CD4-positive, alpha-beta memory T cell (primary cell): ENCODE results near the gene TSPAN12. TPM values are rescaled to one million over a fixed set of nuclear protein-coding genes. Genes with fewer than 3 reads are reported as not detected.

Experiments
- CTCF ChIA-PET: fragments of 350-600 bp; sonication (Branson Sonifier 250); formaldehyde crosslinking; loops from one replicate; lab custom pipeline; 2021; ENCODE audit warnings: inconsistent platforms; ENCODE audit not compliant: partially characterized antibody; lab: Charles Lee
- POLR2A ChIA-PET: fragments of 350-600 bp; sonication (Branson Sonifier 250); formaldehyde crosslinking; loops from one replicate; lab custom pipeline; 2021; ENCODE audit not compliant: partially characterized antibody; lab: Charles Lee
- DNase-seq, 5 donors: peaks; one replicate each; pipeline versions ENCODE4 v3.0.0 to v3.0.0-alpha.2; 2020 to 2022; ENCODE audit warnings: mixed read lengths in 1 of 5
- H3K27ac ChIP-seq: one replicate; pipeline ENCODE4 v1.7.0; 2013; ENCODE audit warnings: low read depth, low read length
- H3K27me3 ChIP-seq: 2 replicates; pipeline ENCODE4 v1.7.0; 2013; ENCODE audit warnings: mild to moderate bottlenecking, low read length, moderate library complexity; ENCODE audit not compliant: insufficient read depth
- H3K36me3 ChIP-seq: 2 replicates; pipeline ENCODE4 v1.7.0; 2013; ENCODE audit warnings: mild to moderate bottlenecking, low read length, moderate library complexity; ENCODE audit not compliant: insufficient read depth
- H3K4me1 ChIP-seq: 2 replicates; pipeline ENCODE4 v1.7.0; 2013; ENCODE audit warnings: mild to moderate bottlenecking, low read length, moderate library complexity; ENCODE audit not compliant: insufficient read depth
- H3K4me3 ChIP-seq, 2 donors: one replicate each; pipeline ENCODE4 v1.7.0; 2013; ENCODE audit warnings: low read length in 2 of 2, mild to moderate bottlenecking in 1 of 2
- H3K9me3 ChIP-seq, 2 donors: one replicate each; pipeline ENCODE4 v1.7.0; 2013; ENCODE audit warnings: low read length in 2 of 2, control low read depth in 1 of 2; ENCODE audit not compliant: control insufficient read depth in 1 of 2
- H3K27ac Mint-ChIP-seq, 7 donors: one replicate each; pipeline ENCODE4 v1.8.0; 2020 to 2021; ENCODE audit warnings: mixed read lengths in 7 of 7, mild to moderate bottlenecking in 6 of 7, inconsistent platforms in 3 of 7, moderate library complexity in 3 of 7
- H3K27me3 Mint-ChIP-seq, 2 donors: one replicate each; pipeline ENCODE4 v1.8.0; 2020 to 2021; ENCODE audit warnings: mixed read lengths in 2 of 2
- H3K36me3 Mint-ChIP-seq, 2 donors: one replicate each; pipeline ENCODE4 v1.8.0; 2020 to 2021; ENCODE audit warnings: mixed read lengths in 2 of 2, inconsistent platforms in 1 of 2, mild to moderate bottlenecking in 1 of 2
- H3K4me1 Mint-ChIP-seq, 4 donors: one replicate each; pipeline ENCODE4 v1.8.0; 2020 to 2021; ENCODE audit warnings: mixed read lengths in 4 of 4, mild to moderate bottlenecking in 1 of 4
- H3K4me3 Mint-ChIP-seq, 8 donors: one replicate each; pipeline ENCODE4 v1.8.0; 2020 to 2021; ENCODE audit warnings: mixed read lengths in 8 of 8, mild to moderate bottlenecking in 7 of 8, moderate library complexity in 6 of 8, inconsistent platforms in 3 of 8
- H3K9me3 Mint-ChIP-seq, 8 donors: one replicate each; pipeline ENCODE4 v1.8.0; 2020 to 2021; ENCODE audit warnings: mixed read lengths in 8 of 8, mild to moderate bottlenecking in 5 of 8, inconsistent platforms in 3 of 8, moderate library complexity in 1 of 8
- intact Hi-C: fragments of 100-400 bp; cut with micrococcal nuclease; formaldehyde crosslinking; loops from one replicate; pipeline ENCODE4 v1.15.1; 2023
- polyA plus RNA-seq, 2 donors: library from polyadenylated mRNA; unstranded; fragments of 300-500 nt; fragmentation: Illumina TruSeq; gene quantifications; one replicate each; pipeline ENCODE4 v1.2.3, GENCODE V29; 2021
- total RNA-seq, 2 experiments: library from RNA; stranded (reverse); gene quantifications; one replicate each; pipeline ENCODE4 v1.2.3, GENCODE V29; 2021

TSPAN12 gene
- total and polyA plus RNA-seq, 4 experiments from 2014 or later = not detected

DNA sequence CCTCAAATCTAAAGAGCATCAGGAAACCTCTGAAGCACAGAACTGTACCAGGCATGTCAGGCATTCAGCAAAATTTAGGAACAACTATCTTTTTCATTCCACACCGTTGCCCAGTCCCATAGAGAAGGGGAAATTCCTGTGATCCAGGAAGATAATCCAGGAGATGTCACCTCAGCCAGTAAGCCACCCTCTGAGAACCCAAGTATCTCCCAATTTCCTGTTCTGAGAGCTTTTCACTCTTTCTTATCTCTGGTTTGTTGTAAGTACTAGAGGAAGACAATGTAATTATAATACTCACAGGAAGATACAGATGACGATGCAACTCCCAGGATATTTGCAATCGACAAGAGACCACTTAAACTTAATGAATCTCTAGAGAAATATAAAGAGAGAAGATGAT lies 97.1 kb downstream of the TSPAN12 start:
- Mint-ChIP-seq H3K36me3 (no peaks in the 10 kb centered on the region), H3K9me3 (peaks cover 0 to 1% (median 0%) of the 10 kb centered on the region in 8 donors), H3K27ac (no peak overlapping the region), H3K4me1 (no peaks in the 10 kb centered on the region), H3K27me3 (peaks cover 0 to 1% of the 10 kb centered on the region in 2 donors), H3K4me3 (no peak overlapping the region)
- Histone ChIP-seq H3K4me1 (no peaks in the 10 kb centered on the region), H3K27ac (no peak overlapping the region), H3K27me3 (no peaks in the 10 kb centered on the region), H3K36me3 (no peaks in the 10 kb centered on the region), H3K9me3 (no peaks in the 10 kb centered on the region), H3K4me3 (no peak overlapping the region)
- intact Hi-C loops = no loop called here
- DNase-seq = no peak
- POLR2A ChIA-PET = no interaction called here
- CTCF ChIA-PET = no interaction called here

DNA sequence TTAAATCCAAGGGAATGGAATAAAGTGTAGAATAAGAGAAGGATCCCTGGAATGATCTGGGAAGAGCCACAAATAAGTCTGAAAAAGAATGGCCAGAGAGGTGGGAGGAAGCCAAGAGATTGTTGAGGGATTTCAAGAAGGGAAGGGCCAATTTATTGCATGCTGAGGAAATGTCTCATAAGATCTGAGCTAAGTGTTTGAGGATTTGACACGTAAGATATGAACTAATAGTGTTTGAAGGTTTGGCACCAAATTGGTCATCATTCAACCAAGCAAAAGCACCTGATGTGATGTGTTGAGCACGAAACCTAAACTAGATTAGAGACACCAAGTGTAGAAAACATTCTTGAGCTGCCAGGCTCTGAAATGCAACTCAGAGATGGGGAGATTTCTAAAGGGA lies 97.9 kb downstream of the TSPAN12 start:
- H3K36me3 Mint-ChIP-seq = no peaks in the 10 kb centered on the region
- H3K27me3 Mint-ChIP-seq = peaks cover 0 to 1% of the 10 kb centered on the region in 2 donors
- no peak overlapping the region for H3K27ac Mint-ChIP-seq
- POLR2A ChIA-PET = no interaction called here
- H3K27me3 ChIP-seq = no peaks in the 10 kb centered on the region
- H3K4me1 ChIP-seq = no peaks in the 10 kb centered on the region
- intact Hi-C loops = no loop called here
- no peaks in the 10 kb centered on the region for H3K4me1 Mint-ChIP-seq
- H3K9me3 ChIP-seq = no peaks in the 10 kb centered on the region
- CTCF ChIA-PET = no interaction called here
- DNase-seq = no peak
- no peak overlapping the region for H3K4me3 ChIP-seq
- H3K27ac ChIP-seq = no peak overlapping the region
- no peak overlapping the region for H3K4me3 Mint-ChIP-seq
- no peaks in the 10 kb centered on the region for H3K36me3 ChIP-seq
- peaks cover 0 to 1% (median 0%) of the 10 kb centered on the region in 8 donors for H3K9me3 Mint-ChIP-seq

DNA sequence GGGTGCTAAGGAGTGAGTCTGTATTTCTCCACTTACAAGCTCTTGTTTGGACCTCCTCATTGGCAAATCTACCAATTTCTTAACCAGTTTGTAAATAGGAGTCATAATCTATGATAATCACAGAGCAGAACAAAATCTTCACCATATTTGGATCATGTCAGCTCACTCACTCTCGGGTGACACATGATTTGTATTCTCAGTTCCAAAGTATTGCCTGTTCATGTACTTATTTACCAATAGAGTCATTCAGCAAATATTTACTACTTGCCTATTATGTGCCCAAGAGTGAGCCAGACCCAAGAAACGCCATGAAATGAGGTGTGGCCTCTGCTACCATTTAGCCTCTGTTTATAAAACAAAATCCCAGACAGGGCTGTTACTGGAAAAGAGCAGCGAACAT lies 114.8 kb downstream of the TSPAN12 start:
- CTCF ChIA-PET = no interaction called here
- Histone ChIP-seq H3K36me3 (no peaks in the 10 kb centered on the region), H3K27ac (no peak overlapping the region), H3K9me3 (no peaks in the 10 kb centered on the region), H3K4me3 (no peak overlapping the region), H3K27me3 (no peaks in the 10 kb centered on the region), H3K4me1 (no peaks in the 10 kb centered on the region)
- H3K4me1 Mint-ChIP-seq = no peaks in the 10 kb centered on the region
- H3K27me3 Mint-ChIP-seq = peaks cover 3% of the 10 kb centered on the region in 2 donors
- no peaks in the 10 kb centered on the region for H3K9me3 Mint-ChIP-seq
- H3K4me3 Mint-ChIP-seq = no peak overlapping the region
- no peak for DNase-seq
- no peaks in the 10 kb centered on the region for H3K36me3 Mint-ChIP-seq
- intact Hi-C loops = no loop called here
- POLR2A ChIA-PET = no interaction called here
- H3K27ac Mint-ChIP-seq = no peak overlapping the region

DNA sequence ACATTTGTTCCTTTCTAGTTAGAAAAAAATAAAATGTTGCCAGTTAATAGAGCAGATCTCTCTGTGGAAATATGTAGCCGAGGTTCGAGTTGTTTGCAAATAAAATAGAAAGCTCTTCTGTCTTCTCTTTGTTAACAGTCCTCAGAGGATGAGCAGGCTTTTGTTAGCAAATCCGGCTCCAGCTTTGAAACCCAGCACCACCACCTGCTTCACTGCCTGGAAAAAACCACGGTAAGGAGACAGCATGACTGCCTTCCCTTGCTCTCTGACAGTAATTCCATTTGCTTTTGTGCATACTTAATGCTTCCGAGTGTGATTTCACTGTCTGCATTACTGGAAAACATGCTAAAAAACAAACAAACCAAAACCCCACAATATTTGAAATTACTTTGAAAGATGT lies 115.6 kb downstream of the TSPAN12 start:
- peaks cover 3% of the 10 kb centered on the region in 2 donors for H3K27me3 Mint-ChIP-seq
- Histone ChIP-seq H3K9me3 (no peaks in the 10 kb centered on the region), H3K4me1 (no peaks in the 10 kb centered on the region), H3K27ac (no peak overlapping the region), H3K27me3 (no peaks in the 10 kb centered on the region), H3K36me3 (no peaks in the 10 kb centered on the region), H3K4me3 (no peak overlapping the region)
- H3K36me3 Mint-ChIP-seq = no peaks in the 10 kb centered on the region
- intact Hi-C loops = no loop called here
- H3K9me3 Mint-ChIP-seq = no peaks in the 10 kb centered on the region
- no peak overlapping the region for H3K4me3 Mint-ChIP-seq
- no peaks in the 10 kb centered on the region for H3K4me1 Mint-ChIP-seq
- CTCF ChIA-PET = no interaction called here
- no peak for DNase-seq
- POLR2A ChIA-PET = no interaction called here
- H3K27ac Mint-ChIP-seq = no peak overlapping the region

DNA sequence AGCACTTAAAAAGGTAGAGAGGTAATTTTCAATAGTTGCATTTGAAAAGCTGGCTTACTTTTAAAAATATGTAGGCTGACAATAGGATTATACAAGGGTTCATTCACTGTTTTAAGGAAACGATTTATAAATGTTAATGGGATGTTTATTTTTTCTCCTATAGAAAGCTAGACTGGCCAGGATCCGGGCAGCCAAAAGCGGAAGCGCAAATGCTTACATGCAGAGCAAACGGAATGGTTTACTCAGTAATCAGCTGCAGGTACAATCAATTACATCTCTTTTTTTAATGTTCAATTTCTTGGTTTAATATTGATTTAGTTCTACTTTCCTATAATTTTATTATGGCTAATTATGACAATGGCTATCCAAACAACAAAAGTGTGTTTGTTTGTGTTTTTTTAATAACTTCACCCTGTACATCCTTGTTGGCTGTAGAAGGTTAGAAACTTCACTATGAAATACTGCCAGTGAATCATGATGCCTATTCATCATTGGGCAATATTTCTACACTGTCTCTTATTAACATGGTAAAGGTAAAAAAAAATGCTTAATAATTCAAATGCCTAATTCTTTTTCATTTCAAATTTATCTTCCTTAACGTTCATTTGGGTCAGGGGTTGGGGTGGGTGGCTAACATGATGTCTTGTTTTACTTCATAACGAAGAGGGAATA lies 116.4 kb downstream of the TSPAN12 start:
- no peak overlapping the region for H3K4me3 Mint-ChIP-seq
- Histone ChIP-seq H3K4me1 (no peaks in the 10 kb centered on the region), H3K27me3 (no peaks in the 10 kb centered on the region), H3K27ac (no peak overlapping the region), H3K9me3 (no peaks in the 10 kb centered on the region), H3K36me3 (no peaks in the 10 kb centered on the region), H3K4me3 (no peak overlapping the region)
- POLR2A ChIA-PET = no interaction called here
- intact Hi-C loops = no loop called here
- CTCF ChIA-PET = no interaction called here
- peaks cover 3% of the 10 kb centered on the region in 2 donors for H3K27me3 Mint-ChIP-seq
- no peak overlapping the region for H3K27ac Mint-ChIP-seq
- H3K36me3 Mint-ChIP-seq = no peaks in the 10 kb centered on the region
- no peaks in the 10 kb centered on the region for H3K9me3 Mint-ChIP-seq
- no peak for DNase-seq
- no peaks in the 10 kb centered on the region for H3K4me1 Mint-ChIP-seq

DNA sequence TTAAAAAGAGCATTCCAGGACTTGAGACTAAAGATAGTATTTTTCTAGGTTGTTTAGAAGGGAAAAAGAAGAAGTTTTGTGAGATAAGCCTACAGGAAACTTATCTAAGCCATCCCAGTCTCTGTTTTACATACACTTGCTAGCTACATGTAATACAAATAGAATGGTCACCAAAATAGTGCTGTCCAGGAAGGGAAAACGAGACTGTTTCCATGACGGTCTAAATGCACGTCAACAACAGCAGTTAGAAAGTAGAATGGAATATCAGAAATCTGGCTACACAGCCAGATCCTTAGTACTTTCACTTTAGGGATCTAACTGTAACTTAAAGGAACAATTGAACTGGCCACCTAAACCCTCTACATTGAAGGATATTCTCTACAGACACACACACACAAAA lies 117.6 kb downstream of the TSPAN12 start:
- H3K36me3 ChIP-seq = no peaks in the 10 kb centered on the region
- no peaks in the 10 kb centered on the region for H3K4me1 Mint-ChIP-seq
- intact Hi-C loops = no loop called here
- H3K36me3 Mint-ChIP-seq = no peaks in the 10 kb centered on the region
- no peak overlapping the region for H3K4me3 Mint-ChIP-seq
- no peak overlapping the region for H3K27ac ChIP-seq
- no peaks in the 10 kb centered on the region for H3K27me3 ChIP-seq
- H3K9me3 Mint-ChIP-seq = no peaks in the 10 kb centered on the region
- no peaks in the 10 kb centered on the region for H3K27me3 Mint-ChIP-seq
- no peaks in the 10 kb centered on the region for H3K4me1 ChIP-seq
- no peaks in the 10 kb centered on the region for H3K9me3 ChIP-seq
- no peak overlapping the region for H3K4me3 ChIP-seq
- ChIA-PET CTCF (no interaction called here), POLR2A (no interaction called here)
- no peak overlapping the region for H3K27ac Mint-ChIP-seq
- no peak for DNase-seq

DNA sequence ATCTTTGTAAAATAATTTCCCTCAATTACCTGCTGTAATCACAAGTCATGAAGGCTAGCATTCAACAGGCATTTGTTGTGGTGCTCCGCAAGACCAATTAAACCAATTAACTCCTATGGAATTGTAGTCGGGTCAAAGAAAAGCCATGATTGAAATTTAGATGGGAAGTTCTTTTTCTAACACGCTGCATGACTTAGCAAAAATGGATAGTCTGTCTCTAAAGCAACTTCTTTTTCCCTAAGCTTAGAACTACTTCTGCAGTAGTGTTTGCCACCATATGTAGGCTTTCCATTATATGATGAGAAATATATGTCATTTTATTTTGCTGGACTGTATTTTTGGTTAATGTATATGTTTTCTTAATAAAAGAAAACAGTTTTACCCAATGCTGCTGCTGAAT lies 119.1 kb downstream of the TSPAN12 start:
- DNase-seq = no peak
- H3K27ac Mint-ChIP-seq = no peak overlapping the region
- H3K4me1 Mint-ChIP-seq = no peaks in the 10 kb centered on the region
- H3K9me3 ChIP-seq = no peaks in the 10 kb centered on the region
- H3K36me3 ChIP-seq = no peaks in the 10 kb centered on the region
- no peaks in the 10 kb centered on the region for H3K27me3 ChIP-seq
- H3K9me3 Mint-ChIP-seq = no peaks in the 10 kb centered on the region
- H3K36me3 Mint-ChIP-seq = no peaks in the 10 kb centered on the region
- intact Hi-C loops = no loop called here
- H3K27me3 Mint-ChIP-seq = no peaks in the 10 kb centered on the region
- no peak overlapping the region for H3K4me3 ChIP-seq
- CTCF ChIA-PET = interaction anchor here (0.9 kb wide), 1 partner anchor 9 kb away, joined by 3 read pairs; no protein-coding TSS in a partner anchor
- no peak overlapping the region for H3K4me3 Mint-ChIP-seq
- no peak overlapping the region for H3K27ac ChIP-seq
- POLR2A ChIA-PET = no interaction called here
- H3K4me1 ChIP-seq = no peaks in the 10 kb centered on the region
